Nephron progenitor cell (in vitro differentiated cells): ENCODE results near the gene BANF1.
A peak's percentile ranks its signal among the peaks of the same experiment; 100 is the strongest.

Experiments used
- DNase-seq: peaks from one replicate; pipeline ENCODE4 v3.0.0; 2021
- H3K27ac Mint-ChIP-seq: 2 replicates; pipeline ENCODE4 v1.8.0; 2021; ENCODE audit warnings: mild to moderate bottlenecking, moderate library complexity, mixed read lengths
- H3K27me3 Mint-ChIP-seq: 2 replicates; pipeline ENCODE4 v1.8.0; 2021; ENCODE audit warnings: mild to moderate bottlenecking, low read depth, mixed read lengths; ENCODE audit not compliant: poor library complexity
- H3K36me3 Mint-ChIP-seq: 2 replicates; pipeline ENCODE4 v1.8.0; 2021; ENCODE audit warnings: low read depth, mixed read lengths
- H3K4me1 Mint-ChIP-seq: 2 replicates; pipeline ENCODE4 v1.8.0; 2021; ENCODE audit warnings: mixed read lengths
- H3K4me3 Mint-ChIP-seq: 2 replicates; pipeline ENCODE4 v1.8.0; 2021; ENCODE audit warnings: mild to moderate bottlenecking, moderate library complexity, mixed read lengths
- H3K9me3 Mint-ChIP-seq: 2 replicates; pipeline ENCODE4 v1.8.0; 2021; ENCODE audit warnings: mild to moderate bottlenecking, moderate library complexity, mixed read lengths
- TF ChIP-seq, protein P1 (sequence below): fragments of 200-600 bp; sonication (generic); IDR thresholded peaks from 2 replicates; pipeline ENCODE4 v1.5.0; 2021; ENCODE audit warnings: antibody characterized with exemption

BANF1 gene

GRCh38 chr11:66048547-66049323, 46.4 kb downstream of the BANF1 start, which contains the start of gene GAL3ST3:
Gene GAL3ST3, minus strand, starts transcription at chr11:66049161. Its CDS starts 3,746 bp downstream, at chr11:66045415.
- Mint-ChIP-seq H3K4me1 (peaks cover 73% of the 10 kb centered on the region), H3K4me3 (peak within 1 kb of the TSS; percentile 83), H3K27me3 (peaks cover 8% of the 10 kb centered on the region), H3K9me3 (no peaks in the 10 kb centered on the region), H3K27ac (no peak within 1 kb of the TSS), H3K36me3 (peaks cover 23% of the 10 kb centered on the region)
- TF ChIP-seq, protein P1, sequence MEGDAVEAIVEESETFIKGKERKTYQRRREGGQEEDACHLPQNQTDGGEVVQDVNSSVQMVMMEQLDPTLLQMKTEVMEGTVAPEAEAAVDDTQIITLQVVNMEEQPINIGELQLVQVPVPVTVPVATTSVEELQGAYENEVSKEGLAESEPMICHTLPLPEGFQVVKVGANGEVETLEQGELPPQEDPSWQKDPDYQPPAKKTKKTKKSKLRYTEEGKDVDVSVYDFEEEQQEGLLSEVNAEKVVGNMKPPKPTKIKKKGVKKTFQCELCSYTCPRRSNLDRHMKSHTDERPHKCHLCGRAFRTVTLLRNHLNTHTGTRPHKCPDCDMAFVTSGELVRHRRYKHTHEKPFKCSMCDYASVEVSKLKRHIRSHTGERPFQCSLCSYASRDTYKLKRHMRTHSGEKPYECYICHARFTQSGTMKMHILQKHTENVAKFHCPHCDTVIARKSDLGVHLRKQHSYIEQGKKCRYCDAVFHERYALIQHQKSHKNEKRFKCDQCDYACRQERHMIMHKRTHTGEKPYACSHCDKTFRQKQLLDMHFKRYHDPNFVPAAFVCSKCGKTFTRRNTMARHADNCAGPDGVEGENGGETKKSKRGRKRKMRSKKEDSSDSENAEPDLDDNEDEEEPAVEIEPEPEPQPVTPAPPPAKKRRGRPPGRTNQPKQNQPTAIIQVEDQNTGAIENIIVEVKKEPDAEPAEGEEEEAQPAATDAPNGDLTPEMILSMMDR = no peak
- peak; percentile 70 for DNase-seq

DNA sequence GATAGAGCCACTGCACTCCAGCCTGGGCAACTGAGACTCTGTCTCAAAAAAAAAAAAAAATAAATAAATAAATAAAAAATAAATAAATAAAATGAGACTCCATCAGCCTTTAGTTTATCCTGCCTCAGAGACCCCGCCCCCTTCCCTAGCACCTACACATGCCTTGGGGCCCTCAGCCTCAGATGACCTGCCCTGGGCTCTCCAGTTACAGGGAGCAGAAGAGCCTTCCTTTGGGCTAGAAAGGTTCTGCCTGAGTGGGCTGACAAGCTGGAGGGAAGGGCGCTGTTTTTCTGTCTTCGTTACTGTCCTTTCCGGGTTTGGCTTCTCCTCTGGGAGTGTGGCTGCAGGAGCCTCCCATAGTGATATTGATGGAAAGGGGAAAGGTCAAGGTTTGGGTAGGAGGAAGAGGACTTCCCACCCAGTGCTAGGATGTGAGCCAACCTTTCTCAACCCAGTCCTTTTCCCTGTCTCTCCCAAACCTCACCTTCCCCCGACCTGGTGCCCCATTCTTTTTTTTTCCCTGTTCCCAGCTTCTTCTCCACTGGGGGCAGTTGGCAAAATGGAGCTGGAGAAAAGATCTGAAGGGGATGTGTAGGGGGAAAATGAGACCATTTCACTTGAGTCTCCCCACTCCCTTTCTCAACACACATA, 48.4 kb downstream of the BANF1 start:
- Mint-ChIP-seq H3K27ac (peak overlapping the region; percentile 98), H3K27me3 (peaks cover 14% of the 10 kb centered on the region), H3K4me1 (peaks cover 67% of the 10 kb centered on the region), H3K9me3 (no peaks in the 10 kb centered on the region), H3K4me3 (peak overlapping the region; percentile 89), H3K36me3 (peaks cover 25% of the 10 kb centered on the region)
- DNase-seq = peak; percentile 46
- TF ChIP-seq, protein P1 = no peak

DNA sequence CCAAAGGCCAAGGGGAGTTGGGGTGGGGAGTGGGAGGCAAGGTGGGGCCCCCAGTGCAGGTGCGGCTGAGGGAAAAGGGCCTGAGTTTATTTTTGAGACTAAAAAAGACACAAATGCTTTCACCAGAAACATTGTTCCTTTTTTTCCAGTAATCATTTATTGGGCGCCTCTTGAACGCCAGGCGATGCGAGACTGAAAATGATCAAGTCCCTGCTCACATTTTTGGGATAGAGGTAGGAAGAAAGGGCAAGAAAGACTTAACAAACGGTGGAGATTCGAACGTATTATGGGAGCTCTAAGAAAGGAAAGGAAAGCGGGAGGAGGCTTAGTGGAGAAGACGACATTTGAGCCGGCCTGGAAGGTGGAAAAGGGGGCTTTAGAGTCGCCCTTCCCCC, 49.1 kb downstream of the BANF1 start:
- peaks cover 14% of the 10 kb centered on the region for H3K27me3 Mint-ChIP-seq
- H3K36me3 Mint-ChIP-seq = peaks cover 31% of the 10 kb centered on the region
- H3K4me1 Mint-ChIP-seq = peaks cover 65% of the 10 kb centered on the region
- H3K27ac Mint-ChIP-seq = peak overlapping the region; percentile 98
- no peaks in the 10 kb centered on the region for H3K9me3 Mint-ChIP-seq
- TF ChIP-seq, protein P1 = no peak
- DNase-seq = no peak
- peak overlapping the region; percentile 89 for H3K4me3 Mint-ChIP-seq

- Mint-ChIP-seq H3K36me3 (peaks cover 37% of the 10 kb centered on the region), H3K9me3 (no peaks in the 10 kb centered on the region), H3K4me1 (peaks cover 61% of the 10 kb centered on the region), H3K27ac (peak within 1 kb of the TSS; percentile 100), H3K27me3 (peaks cover 11% of the 10 kb centered on the region), H3K4me3 (peak within 1 kb of the TSS; percentile 99)
- TF ChIP-seq, protein P1 = no peak
- DNase-seq = peak; percentile 94
These were observed 49.7 kb downstream of the BANF1 start, which contains the start of gene SF3B2 for GRCh38 chr11:66051766-66052663. Gene SF3B2, plus strand, starts transcription at chr11:66052364. Its CDS starts 21 bp downstream, at chr11:66052385.

GRCh38 chr11:66052664-66052982, 50.3 kb downstream of the BANF1 start:
- DNase-seq = no peak
- H3K9me3 Mint-ChIP-seq = no peaks in the 10 kb centered on the region
- TF ChIP-seq, protein P1 = no peak
- H3K27ac Mint-ChIP-seq = peak overlapping the region; percentile 100
- H3K4me3 Mint-ChIP-seq = peak overlapping the region; percentile 99
- H3K36me3 Mint-ChIP-seq = peaks cover 42% of the 10 kb centered on the region
- peaks cover 10% of the 10 kb centered on the region for H3K27me3 Mint-ChIP-seq
- peaks cover 59% of the 10 kb centered on the region for H3K4me1 Mint-ChIP-seq
